Measurements from ENCODE around the gene KRI1.
A peak's percentile ranks its signal among the peaks of the same experiment; 100 is the strongest.

KRI1 gene

DNA sequence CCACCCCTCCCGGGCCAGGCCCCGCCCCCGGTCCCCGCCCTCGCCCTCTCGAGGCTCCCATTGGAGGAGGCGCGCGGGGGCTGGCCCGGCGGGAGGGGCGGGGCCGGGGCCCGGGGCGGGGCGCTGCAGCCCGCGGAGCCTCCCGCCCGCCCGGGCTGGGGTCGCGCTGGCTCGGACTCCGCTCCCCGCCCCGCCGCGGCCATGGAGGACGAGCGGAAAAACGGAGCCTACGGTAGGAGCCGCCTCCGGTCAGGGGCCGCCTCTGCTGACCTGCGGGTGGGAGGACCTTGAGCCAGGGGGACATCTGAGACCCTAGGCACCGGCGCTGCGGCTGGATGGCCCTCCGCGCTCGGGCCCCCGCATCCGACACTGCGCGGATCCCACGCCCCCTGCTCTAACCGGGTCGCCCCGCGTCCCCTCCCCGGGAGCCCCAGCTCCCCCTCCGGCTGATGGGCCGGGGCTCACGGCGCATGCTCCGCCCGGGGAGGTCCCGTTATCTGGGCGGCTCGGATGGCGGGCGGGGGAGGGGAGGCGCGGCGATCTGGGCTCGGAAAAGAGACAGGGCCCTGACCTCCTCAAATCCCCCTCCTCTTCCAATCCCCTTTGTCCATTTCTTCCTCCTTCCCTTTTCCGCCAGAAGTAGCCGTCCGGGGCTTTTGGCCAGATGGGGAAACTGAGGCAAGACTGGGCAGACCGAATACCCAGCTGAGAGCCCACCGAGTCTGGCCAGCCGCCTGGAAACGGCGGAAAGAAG is 36.7 kb upstream of the KRI1 start:
- peak; percentile 71 to 79 for DNase-seq (ENCODE audit: low read depth in 2 of 2)

DNA sequence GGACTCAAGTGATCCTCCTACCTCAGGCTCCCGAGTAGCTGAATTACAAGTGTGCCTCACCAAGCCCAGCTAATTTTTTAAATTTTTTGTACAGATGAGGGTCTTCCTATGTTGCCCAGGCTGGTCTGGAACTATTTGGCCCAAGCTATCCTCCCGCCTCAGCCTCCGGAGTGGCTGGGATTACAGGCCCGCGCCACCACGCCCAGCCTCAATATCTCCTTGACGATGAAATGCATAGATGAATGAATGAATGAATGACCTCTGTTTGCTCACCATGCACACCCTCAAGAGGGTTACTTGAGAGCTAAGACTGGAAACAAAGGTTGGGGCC is 36.2 kb upstream of the KRI1 start:
- TF ChIP-seq, protein P1, sequence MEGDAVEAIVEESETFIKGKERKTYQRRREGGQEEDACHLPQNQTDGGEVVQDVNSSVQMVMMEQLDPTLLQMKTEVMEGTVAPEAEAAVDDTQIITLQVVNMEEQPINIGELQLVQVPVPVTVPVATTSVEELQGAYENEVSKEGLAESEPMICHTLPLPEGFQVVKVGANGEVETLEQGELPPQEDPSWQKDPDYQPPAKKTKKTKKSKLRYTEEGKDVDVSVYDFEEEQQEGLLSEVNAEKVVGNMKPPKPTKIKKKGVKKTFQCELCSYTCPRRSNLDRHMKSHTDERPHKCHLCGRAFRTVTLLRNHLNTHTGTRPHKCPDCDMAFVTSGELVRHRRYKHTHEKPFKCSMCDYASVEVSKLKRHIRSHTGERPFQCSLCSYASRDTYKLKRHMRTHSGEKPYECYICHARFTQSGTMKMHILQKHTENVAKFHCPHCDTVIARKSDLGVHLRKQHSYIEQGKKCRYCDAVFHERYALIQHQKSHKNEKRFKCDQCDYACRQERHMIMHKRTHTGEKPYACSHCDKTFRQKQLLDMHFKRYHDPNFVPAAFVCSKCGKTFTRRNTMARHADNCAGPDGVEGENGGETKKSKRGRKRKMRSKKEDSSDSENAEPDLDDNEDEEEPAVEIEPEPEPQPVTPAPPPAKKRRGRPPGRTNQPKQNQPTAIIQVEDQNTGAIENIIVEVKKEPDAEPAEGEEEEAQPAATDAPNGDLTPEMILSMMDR (IDR thresholded peaks at IDR 0.05; ENCODE audit: low read depth, low read length) = no peak
- no peak overlapping the region for H3K4me3 ChIP-seq (replicated peaks in 1 of 2; ENCODE audit: low read depth in 2 of 2, low read length in 2 of 2)
- no peak for DNase-seq (ENCODE audit: low read depth in 2 of 2)

More for the DNA sequence above, 36.7 kb upstream of the KRI1 start:
- TF ChIP-seq, protein P1 (IDR thresholded peaks at IDR 0.05; ENCODE audit: low read depth, low read length) = no peak
- H3K4me3 ChIP-seq (replicated peaks in 1 of 2; ENCODE audit: low read depth in 2 of 2, low read length in 2 of 2) = peak overlapping the region; percentile 96 to 99

DNA sequence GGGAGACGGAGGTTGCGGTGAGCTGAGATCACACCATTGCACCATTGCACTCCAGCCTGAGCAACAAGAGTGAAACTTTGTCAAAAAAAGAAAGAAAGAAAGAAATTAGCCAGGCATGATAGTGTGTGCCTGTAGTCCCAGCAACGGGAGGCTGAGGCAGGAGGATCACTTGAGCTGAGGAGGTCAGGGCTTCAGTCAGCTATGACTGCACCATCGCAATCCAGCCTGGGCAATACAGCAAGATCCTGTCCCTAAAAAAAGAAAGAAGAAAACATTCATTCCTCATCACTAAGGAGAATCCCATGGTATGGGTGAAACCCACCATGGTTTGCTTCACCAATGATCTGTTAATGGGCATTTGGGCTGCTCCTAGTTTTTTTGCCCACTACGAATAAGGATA is 34.3 kb upstream of the KRI1 start:
- no peak for DNase-seq (ENCODE audit: low read depth in 2 of 2)
- no peak overlapping the region for H3K4me3 ChIP-seq (replicated peaks in 1 of 2; ENCODE audit: low read depth in 2 of 2, low read length in 2 of 2)
- TF ChIP-seq, protein P1 (IDR thresholded peaks at IDR 0.05; ENCODE audit: low read depth, low read length) = no peak

DNA sequence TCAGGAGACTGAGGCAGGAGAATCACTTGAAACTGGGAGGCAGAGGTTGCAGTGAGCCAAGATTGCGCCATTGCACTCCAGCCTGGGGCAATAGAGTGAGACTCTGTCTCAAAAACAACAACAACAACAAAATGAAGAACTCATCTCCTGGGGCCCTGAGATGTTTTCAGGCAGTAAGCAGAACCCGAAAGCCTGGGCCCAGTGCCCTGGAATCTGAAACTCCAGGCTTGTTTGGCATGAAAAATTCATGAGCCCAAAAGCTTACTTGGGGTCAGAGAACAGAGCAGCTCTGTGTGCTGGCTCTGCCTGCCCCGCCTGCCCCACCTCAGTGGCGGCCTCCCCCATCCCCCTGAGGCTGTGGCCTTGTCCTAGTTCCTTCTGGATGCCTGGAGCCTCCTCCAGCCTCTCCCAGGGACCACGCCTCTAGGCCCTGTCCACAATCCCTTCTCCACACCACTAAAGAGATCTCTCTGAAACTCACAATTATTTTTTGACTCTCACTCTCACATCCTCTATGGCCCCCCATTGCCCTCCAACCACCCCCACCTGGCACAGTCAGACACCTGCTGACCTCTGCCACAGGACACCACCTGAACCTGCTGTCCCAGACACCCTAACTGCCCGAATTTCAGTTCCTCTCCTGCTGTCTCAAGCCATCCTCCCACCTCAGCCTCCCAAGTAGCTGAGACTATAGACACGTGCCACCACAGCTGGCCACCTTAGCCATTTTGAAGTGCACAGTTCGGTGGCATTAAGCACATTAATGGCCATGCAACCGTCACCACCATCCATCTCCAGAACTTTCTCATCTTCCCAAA is 28.2 kb upstream of the KRI1 start:
- H3K4me3 ChIP-seq (replicated peaks in 1 of 2; ENCODE audit: low read depth in 2 of 2, low read length in 2 of 2) = no peak overlapping the region
- DNase-seq (ENCODE audit: low read depth in 2 of 2) = peak in 1 of 2 donors; percentile 42
- TF ChIP-seq, protein P1 (IDR thresholded peaks at IDR 0.05; ENCODE audit: low read depth, low read length) = no peak

DNA sequence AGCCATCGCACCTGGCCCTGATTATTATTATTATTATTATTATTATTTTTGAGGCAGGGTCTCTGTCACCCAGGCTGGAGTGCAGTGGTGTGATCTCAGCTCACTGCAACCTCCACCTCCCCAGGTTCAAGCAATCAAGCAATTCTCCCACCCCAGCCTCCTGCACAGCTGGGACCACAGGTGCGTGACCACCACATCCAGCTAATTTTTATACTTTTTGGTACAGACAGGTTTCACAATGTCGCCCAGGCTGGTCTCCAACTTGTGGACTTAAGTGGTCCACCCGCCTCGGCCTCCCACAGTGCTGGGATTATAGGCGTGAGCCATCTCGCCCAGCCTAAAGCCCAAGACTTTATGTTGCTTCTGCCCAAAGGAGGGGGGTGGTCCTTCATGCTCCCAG is 27.3 kb upstream of the KRI1 start:
- H3K4me3 ChIP-seq (replicated peaks in 1 of 2; ENCODE audit: low read depth in 2 of 2, low read length in 2 of 2) = no peak overlapping the region
- TF ChIP-seq, protein P1 (IDR thresholded peaks at IDR 0.05; ENCODE audit: low read depth, low read length) = no peak
- DNase-seq (ENCODE audit: low read depth in 2 of 2) = no peak

DNA sequence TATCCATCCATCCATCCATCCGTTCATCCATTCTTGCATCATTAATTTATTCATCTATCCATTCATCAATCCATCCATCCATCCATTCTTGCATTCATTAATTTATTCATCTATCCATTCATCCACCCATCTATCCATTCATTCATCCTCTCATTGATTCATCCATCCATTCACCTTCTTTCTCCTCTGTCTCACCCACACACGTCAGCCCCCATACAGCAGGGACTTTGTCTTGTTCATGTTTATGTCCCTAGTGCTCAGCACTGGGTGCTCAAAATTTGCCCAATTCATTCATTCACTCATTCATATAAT is 22.0 kb upstream of the KRI1 start:
- TF ChIP-seq, protein P1 (IDR thresholded peaks at IDR 0.05; ENCODE audit: low read depth, low read length) = no peak
- DNase-seq (ENCODE audit: low read depth in 2 of 2) = no peak
- no peak overlapping the region for H3K4me3 ChIP-seq (replicated peaks in 1 of 2; ENCODE audit: low read depth in 2 of 2, low read length in 2 of 2)

Measured in cardiac fibroblast (primary cell).